Natural killer cell (primary cell): ENCODE measurements around the gene BRME1. TPM values are rescaled to one million over a fixed set of nuclear protein-coding genes. Genes with fewer than 3 reads are reported as not detected.
A peak's percentile ranks its signal among the peaks of the same experiment; 100 is the strongest.

Experiments used
- ATAC-seq, 3 donors: fragments of 150-1000 bp in 2 of 3; fragments of 200-7000 bp in 1 of 3; cut with Tn5 transposase; 1 replicate in 1 of 3; 2 replicates in 2 of 3; pipeline ENCODE4 v1.10.0; 2021; ENCODE audit warnings: mild to moderate bottlenecking in 2 of 3, moderate library complexity in 2 of 3
- DNase-seq, 2 donors: peaks; one replicate each; pipeline versions ENCODE4 v3.0.0 to v3.0.0-alpha.2; 2013 to 2021; ENCODE audit warnings: mixed read lengths in 1 of 2
- H3K27ac ChIP-seq: one replicate; pipeline ENCODE4 v1.5.1; 2013; ENCODE audit warnings: mild to moderate bottlenecking, low read length
- H3K27me3 ChIP-seq: one replicate; pipeline ENCODE4 v1.6.1; 2013; ENCODE audit warnings: low read length; ENCODE audit not compliant: control insufficient read depth, insufficient read depth
- H3K36me3 ChIP-seq: one replicate; pipeline ENCODE4 v1.6.1; 2013; ENCODE audit warnings: low read length; ENCODE audit not compliant: control insufficient read depth, insufficient read depth
- H3K4me1 ChIP-seq: one replicate; pipeline ENCODE4 v1.6.1; 2013; ENCODE audit warnings: low read length; ENCODE audit not compliant: control insufficient read depth, insufficient read depth
- H3K4me3 ChIP-seq: one replicate; pipeline ENCODE4 v1.5.1; 2013; ENCODE audit warnings: low read length
- H3K9me3 ChIP-seq: one replicate; pipeline ENCODE4 v1.6.1; 2013; ENCODE audit warnings: low read length; ENCODE audit not compliant: control insufficient read depth, insufficient read depth
- H3K27ac Mint-ChIP-seq, 2 donors: one replicate each; pipeline ENCODE4 v1.8.0; 2022; ENCODE audit warnings: mild to moderate bottlenecking in 2 of 2, mixed read lengths in 2 of 2, moderate library complexity in 1 of 2
- H3K27me3 Mint-ChIP-seq, 2 donors: one replicate each; pipeline ENCODE4 v1.8.0; 2022; ENCODE audit warnings: low read depth in 2 of 2, mixed read lengths in 2 of 2
- H3K36me3 Mint-ChIP-seq: one replicate; pipeline ENCODE4 v1.8.0; 2022; ENCODE audit warnings: mixed read lengths
- H3K4me1 Mint-ChIP-seq, 2 donors: one replicate each; pipeline ENCODE4 v1.8.0; 2022; ENCODE audit warnings: mixed read lengths in 2 of 2
- H3K4me3 Mint-ChIP-seq: one replicate; pipeline ENCODE4 v1.8.0; 2022; ENCODE audit warnings: mild to moderate bottlenecking, moderate library complexity, mixed read lengths
- H3K9me3 Mint-ChIP-seq, 2 donors: one replicate each; pipeline ENCODE4 v1.8.0; 2022; ENCODE audit warnings: mixed read lengths in 2 of 2
- WGBS: methylation state at CpG from one replicate; pipeline ENCODE4 v1.1.7; 2013; ENCODE audit warnings: missing lambda C conversion rate; ENCODE audit not compliant: insufficient coverage; 5-methylcytosine and 5-hydroxymethylcytosine counted together
- intact Hi-C: fragments of 100-400 bp; cut with micrococcal nuclease; formaldehyde crosslinking; loops from one replicate; pipeline ENCODE4 v1.14.2; 2022
- total RNA-seq, 4 donors: library from RNA; stranded (reverse); fragments of 120-200 nt in 1 of 4; gene quantifications; one replicate each; pipeline versions ENCODE4 v1.2.3 to v1.2.4, GENCODE V29; 2013 to 2022
- TF ChIP-seq, protein P1 (sequence below): fragments of 200-600 bp; IDR thresholded peaks from one replicate; pipeline ENCODE4 v1.8.0; 2022; ENCODE audit warnings: antibody characterized with exemption

BRME1 gene
- total RNA-seq, 3 donors from 2014 or later (not counting 1 experiment from before 2014, with no cell fraction given), result 3.8 to 7.7 (median 4.0) TPM

DNA sequence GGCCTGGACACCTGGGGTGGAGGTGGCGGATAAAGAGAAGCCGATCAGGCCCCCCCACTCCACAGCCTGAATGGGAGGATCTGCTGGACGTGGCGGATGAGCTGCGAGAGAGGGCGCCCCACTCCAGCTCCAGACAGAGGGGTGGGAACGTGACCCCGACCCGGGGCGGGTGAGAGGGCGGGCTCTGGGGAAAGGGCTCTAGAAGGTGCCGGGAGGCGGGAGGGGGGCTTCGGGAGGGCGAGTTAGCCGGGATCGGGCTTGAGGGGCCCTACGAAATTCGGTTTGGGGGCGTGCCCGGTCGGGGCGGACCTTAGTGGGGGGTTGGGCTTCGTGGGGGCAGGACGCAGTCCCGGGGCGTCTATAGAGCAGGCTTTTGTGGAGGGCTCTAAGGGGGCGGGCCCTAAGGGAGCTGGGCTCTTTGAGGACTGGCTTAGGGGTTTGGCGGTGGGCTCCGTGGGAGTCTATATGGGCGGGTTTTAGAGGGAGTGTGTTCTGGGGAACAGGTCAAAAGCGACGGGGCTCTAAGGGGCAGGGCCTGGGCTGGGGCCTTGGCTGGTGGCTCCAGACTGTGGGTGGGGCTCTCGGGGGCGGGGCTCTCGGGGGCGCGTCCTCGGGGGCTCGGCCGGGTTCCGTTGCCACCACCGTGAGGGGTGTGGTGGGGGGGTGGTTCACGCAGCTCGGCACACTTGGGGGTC is 33.1 kb downstream of the BRME1 start:
- peaks cover 0 to 17% of the 10 kb centered on the region in 2 donors for H3K27me3 Mint-ChIP-seq
- H3K4me1 ChIP-seq, result peaks cover 11% of the 10 kb centered on the region
- H3K27ac Mint-ChIP-seq, result peak overlapping the region in 1 of 2 donors; percentile 67
- TF ChIP-seq, protein P1, sequence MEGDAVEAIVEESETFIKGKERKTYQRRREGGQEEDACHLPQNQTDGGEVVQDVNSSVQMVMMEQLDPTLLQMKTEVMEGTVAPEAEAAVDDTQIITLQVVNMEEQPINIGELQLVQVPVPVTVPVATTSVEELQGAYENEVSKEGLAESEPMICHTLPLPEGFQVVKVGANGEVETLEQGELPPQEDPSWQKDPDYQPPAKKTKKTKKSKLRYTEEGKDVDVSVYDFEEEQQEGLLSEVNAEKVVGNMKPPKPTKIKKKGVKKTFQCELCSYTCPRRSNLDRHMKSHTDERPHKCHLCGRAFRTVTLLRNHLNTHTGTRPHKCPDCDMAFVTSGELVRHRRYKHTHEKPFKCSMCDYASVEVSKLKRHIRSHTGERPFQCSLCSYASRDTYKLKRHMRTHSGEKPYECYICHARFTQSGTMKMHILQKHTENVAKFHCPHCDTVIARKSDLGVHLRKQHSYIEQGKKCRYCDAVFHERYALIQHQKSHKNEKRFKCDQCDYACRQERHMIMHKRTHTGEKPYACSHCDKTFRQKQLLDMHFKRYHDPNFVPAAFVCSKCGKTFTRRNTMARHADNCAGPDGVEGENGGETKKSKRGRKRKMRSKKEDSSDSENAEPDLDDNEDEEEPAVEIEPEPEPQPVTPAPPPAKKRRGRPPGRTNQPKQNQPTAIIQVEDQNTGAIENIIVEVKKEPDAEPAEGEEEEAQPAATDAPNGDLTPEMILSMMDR, result peak; percentile 12
- DNase-seq, result peak in 1 of 2 donors; percentile 59
- intact Hi-C loops, result no loop called here
- peak overlapping the region; percentile 7 for H3K4me3 ChIP-seq
- 3% methylated on average over 43 of the region's 45 CpGs for WGBS
- ATAC-seq, result peak; percentile 75 to 90 (median 85)
- H3K9me3 ChIP-seq, result no peaks in the 10 kb centered on the region
- H3K4me1 Mint-ChIP-seq, result peaks cover 0 to 9% of the 10 kb centered on the region in 2 donors
- H3K27me3 ChIP-seq, result peaks cover 8% of the 10 kb centered on the region
- H3K27ac ChIP-seq, result no peak overlapping the region
- no peaks in the 10 kb centered on the region for H3K36me3 Mint-ChIP-seq
- H3K9me3 Mint-ChIP-seq, result no peaks in the 10 kb centered on the region
- no peaks in the 10 kb centered on the region for H3K36me3 ChIP-seq
- peak overlapping the region; percentile 56 for H3K4me3 Mint-ChIP-seq

DNA sequence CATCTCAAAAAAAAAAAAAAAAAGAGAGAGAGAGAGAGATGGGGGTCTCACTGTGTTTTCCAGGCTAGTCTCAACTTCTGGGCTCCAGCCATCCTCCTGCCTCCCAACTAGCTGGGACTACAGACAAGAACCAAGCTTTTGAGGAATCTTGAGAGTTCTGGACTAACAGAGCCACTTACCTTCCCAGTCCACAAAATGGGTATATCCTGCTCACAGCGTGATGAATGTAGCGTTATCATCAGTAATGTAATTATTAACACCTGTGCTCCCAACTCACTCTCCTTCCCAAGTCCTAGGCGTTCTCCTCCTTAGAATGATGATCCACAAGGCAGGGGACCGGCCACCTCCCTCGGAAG is 33.6 kb downstream of the BRME1 start:
- Mint-ChIP-seq H3K4me1 (peaks cover 0 to 9% of the 10 kb centered on the region in 2 donors), H3K36me3 (no peaks in the 10 kb centered on the region), H3K27ac (peak overlapping the region in 1 of 2 donors; percentile 67), H3K27me3 (peaks cover 0 to 22% of the 10 kb centered on the region in 2 donors), H3K4me3 (no peak overlapping the region), H3K9me3 (no peaks in the 10 kb centered on the region)
- intact Hi-C loops, result no loop called here
- Histone ChIP-seq H3K27ac (no peak overlapping the region), H3K4me3 (no peak overlapping the region), H3K9me3 (no peaks in the 10 kb centered on the region), H3K27me3 (peaks cover 8% of the 10 kb centered on the region), H3K4me1 (peaks cover 11% of the 10 kb centered on the region), H3K36me3 (no peaks in the 10 kb centered on the region)
- TF ChIP-seq, protein P1, result no peak
- 67% methylated on average over 3 of the region's 5 CpGs for WGBS
- DNase-seq (no peak), ATAC-seq (no peak)

- Histone ChIP-seq H3K36me3 (no peaks in the 10 kb centered on the region), H3K9me3 (no peaks in the 10 kb centered on the region), H3K4me3 (no peak overlapping the region), H3K27me3 (peaks cover 16% of the 10 kb centered on the region), H3K27ac (no peak overlapping the region), H3K4me1 (peaks cover 17% of the 10 kb centered on the region)
- Mint-ChIP-seq H3K27ac (no peak overlapping the region), H3K4me3 (no peak overlapping the region), H3K27me3 (peaks cover 9 to 29% of the 10 kb centered on the region in 2 donors), H3K9me3 (no peaks in the 10 kb centered on the region), H3K36me3 (no peaks in the 10 kb centered on the region), H3K4me1 (peaks cover 8 to 16% of the 10 kb centered on the region in 2 donors)
- TF ChIP-seq, protein P1, result no peak
- intact Hi-C loops, result no loop called here
- DNase-seq, result no peak
- no peak for ATAC-seq
- 85% methylated on average over 4 of the region's 4 CpGs for WGBS
Observed at GRCh38 chr19:13870873-13871272, 35.0 kb downstream of the BRME1 start.

GRCh38 chr19:13869281-13869680 is 36.6 kb downstream of the BRME1 start:
- Mint-ChIP-seq H3K27ac (no peak overlapping the region), H3K9me3 (no peaks in the 10 kb centered on the region), H3K4me3 (no peak overlapping the region), H3K27me3 (peaks cover 14 to 33% of the 10 kb centered on the region in 2 donors), H3K36me3 (no peaks in the 10 kb centered on the region), H3K4me1 (peaks cover 12 to 24% of the 10 kb centered on the region in 2 donors)
- Histone ChIP-seq H3K36me3 (no peaks in the 10 kb centered on the region), H3K4me3 (no peak overlapping the region), H3K4me1 (peaks cover 24% of the 10 kb centered on the region), H3K9me3 (no peaks in the 10 kb centered on the region), H3K27ac (no peak overlapping the region), H3K27me3 (peaks cover 22% of the 10 kb centered on the region)
- WGBS, result 80% methylated on average over 13 of the region's 13 CpGs
- DNase-seq (no peak), ATAC-seq (no peak)
- intact Hi-C loops, result no loop called here
- TF ChIP-seq, protein P1, result no peak
